ENCODE results near the gene EPB41L1.

Gene EPB41L1

DNA sequence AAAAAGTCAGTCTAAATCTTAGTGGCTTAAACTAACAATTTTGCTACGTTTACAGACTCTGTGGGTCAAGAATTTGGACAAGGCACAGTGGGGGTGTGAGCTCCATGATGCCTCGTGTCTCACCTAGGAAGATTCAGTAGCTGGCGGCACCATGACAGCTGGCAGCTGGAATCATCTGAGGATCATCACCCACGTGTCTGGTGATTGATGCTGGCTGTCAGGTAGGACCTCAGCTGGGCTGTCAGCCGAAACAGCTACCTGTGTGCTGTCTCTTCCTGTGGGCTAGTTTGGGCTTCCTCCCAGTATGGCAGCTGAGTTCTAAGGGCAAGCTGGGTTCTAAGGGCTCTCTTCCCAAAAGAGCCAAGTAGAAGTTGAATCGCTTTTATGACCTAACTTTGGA, 125.2 kb downstream of the EPB41L1 start:
- DNase-seq (ENCODE audit: low read depth, low spot score) = no peak

GRCh38 chr20:36281785-36282380, 127.3 kb downstream of the EPB41L1 start:
- no peak for DNase-seq (ENCODE audit: low read depth, low spot score)
